GM12878 (cell line): ENCODE results near the gene EHBP1.

ENCODE experiments used
- CBX5 ChIP-seq: sonication (generic); IDR thresholded peaks from 2 replicates; pipeline ENCODE4 v1.6.1; 2016; ENCODE audit warnings: low read depth, moderate library complexity, mild to moderate bottlenecking, inconsistent platforms
- CEBPB ChIP-seq, 2 experiments: fragments of 150-350 bp in 1 of 2; IDR thresholded peaks; 2 replicates each; pipeline ENCODE4 v1.6.1; 2012 to 2014; ENCODE audit warnings: low read depth in 2 of 2, low read length in 2 of 2, borderline replicate concordance in 1 of 2, inconsistent platforms in 1 of 2
- CHD4 ChIP-seq: fragments of 200-600 bp; sonication (generic); IDR thresholded peaks from 2 replicates; pipeline ENCODE4 v1.6.1; 2016; ENCODE audit warnings: mild to moderate bottlenecking
- NFIC ChIP-seq: IDR thresholded peaks from 2 replicates; pipeline ENCODE4 v1.6.1; 2012; ENCODE audit warnings: low read depth, mild to moderate bottlenecking, inconsistent platforms, low read length, moderate library complexity
- SUZ12 ChIP-seq: fragments of 200-600 bp; sonication (generic); IDR thresholded peaks from one replicate; pipeline ENCODE4 v1.6.1; 2018; ENCODE audit warnings: antibody characterized with exemption, mild to moderate bottlenecking; ENCODE audit not compliant: unreplicated experiment
- TAF1 ChIP-seq: IDR thresholded peaks from 2 replicates; pipeline ENCODE4 v1.6.1; 2011; ENCODE audit warnings: mild to moderate bottlenecking, low read depth, low read length, borderline replicate concordance
- TF ChIP-seq, protein P1 (sequence below): fragments of 450-650 bp; IDR thresholded peaks from 2 replicates; pipeline ENCODE4 v1.6.1; 2017; ENCODE audit warnings: low read depth, mild to moderate bottlenecking, moderate library complexity
- TF ChIP-seq, protein P2 (sequence below): fragments of 450-650 bp; IDR thresholded peaks from 2 replicates; pipeline ENCODE4 v1.6.1; 2018; ENCODE audit warnings: mild to moderate bottlenecking, low read depth, moderate library complexity; ENCODE audit not compliant: partially characterized antibody
- TF ChIP-seq, protein P3 (sequence below), 3 experiments: IDR thresholded peaks in 2 of 3; conservative IDR thresholded peaks in 1 of 3; 2 replicates each; pipeline ENCODE4 v1.5.1; 2011; ENCODE audit warnings: low read depth in 3 of 3, low read length in 3 of 3, mild to moderate bottlenecking in 3 of 3, control low read depth in 2 of 3, moderate library complexity in 2 of 3, inconsistent platforms in 1 of 3, mixed read lengths in 1 of 3; ENCODE audit not compliant: control insufficient read depth in 2 of 3, insufficient read depth in 1 of 3; ENCODE audit errors: extremely low read depth in 1 of 3
- TF ChIP-seq, protein P4 (sequence below): IDR thresholded peaks from 2 replicates; pipeline ENCODE4 v1.6.1; 2012; ENCODE audit warnings: mild to moderate bottlenecking, low read depth, low read length

DNA sequence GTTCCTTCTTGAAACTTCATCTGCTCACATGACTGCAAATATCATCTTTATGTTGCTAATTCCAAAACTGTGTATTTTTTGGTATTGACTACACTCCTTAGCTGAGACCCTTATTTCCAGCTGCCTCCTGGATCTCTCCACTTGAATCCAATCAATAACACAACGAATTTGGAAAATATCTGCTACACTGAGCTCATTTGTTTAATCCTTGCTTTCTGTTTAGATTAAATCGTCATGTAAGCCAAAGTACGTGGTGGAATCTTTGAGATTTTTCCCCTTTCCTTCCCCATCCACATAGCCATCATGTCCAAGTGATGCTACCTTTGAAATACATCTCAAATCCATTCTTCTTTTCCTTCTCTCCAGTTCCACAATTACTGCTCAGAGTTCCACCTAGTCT, 360.8 kb downstream of the EHBP1 start:
- TF ChIP-seq, protein P1, sequence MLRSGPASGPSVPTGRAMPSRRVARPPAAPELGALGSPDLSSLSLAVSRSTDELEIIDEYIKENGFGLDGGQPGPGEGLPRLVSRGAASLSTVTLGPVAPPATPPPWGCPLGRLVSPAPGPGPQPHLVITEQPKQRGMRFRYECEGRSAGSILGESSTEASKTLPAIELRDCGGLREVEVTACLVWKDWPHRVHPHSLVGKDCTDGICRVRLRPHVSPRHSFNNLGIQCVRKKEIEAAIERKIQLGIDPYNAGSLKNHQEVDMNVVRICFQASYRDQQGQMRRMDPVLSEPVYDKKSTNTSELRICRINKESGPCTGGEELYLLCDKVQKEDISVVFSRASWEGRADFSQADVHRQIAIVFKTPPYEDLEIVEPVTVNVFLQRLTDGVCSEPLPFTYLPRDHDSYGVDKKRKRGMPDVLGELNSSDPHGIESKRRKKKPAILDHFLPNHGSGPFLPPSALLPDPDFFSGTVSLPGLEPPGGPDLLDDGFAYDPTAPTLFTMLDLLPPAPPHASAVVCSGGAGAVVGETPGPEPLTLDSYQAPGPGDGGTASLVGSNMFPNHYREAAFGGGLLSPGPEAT: no peak
- TF ChIP-seq NFIC: no peak
- TF ChIP-seq, protein P2, sequence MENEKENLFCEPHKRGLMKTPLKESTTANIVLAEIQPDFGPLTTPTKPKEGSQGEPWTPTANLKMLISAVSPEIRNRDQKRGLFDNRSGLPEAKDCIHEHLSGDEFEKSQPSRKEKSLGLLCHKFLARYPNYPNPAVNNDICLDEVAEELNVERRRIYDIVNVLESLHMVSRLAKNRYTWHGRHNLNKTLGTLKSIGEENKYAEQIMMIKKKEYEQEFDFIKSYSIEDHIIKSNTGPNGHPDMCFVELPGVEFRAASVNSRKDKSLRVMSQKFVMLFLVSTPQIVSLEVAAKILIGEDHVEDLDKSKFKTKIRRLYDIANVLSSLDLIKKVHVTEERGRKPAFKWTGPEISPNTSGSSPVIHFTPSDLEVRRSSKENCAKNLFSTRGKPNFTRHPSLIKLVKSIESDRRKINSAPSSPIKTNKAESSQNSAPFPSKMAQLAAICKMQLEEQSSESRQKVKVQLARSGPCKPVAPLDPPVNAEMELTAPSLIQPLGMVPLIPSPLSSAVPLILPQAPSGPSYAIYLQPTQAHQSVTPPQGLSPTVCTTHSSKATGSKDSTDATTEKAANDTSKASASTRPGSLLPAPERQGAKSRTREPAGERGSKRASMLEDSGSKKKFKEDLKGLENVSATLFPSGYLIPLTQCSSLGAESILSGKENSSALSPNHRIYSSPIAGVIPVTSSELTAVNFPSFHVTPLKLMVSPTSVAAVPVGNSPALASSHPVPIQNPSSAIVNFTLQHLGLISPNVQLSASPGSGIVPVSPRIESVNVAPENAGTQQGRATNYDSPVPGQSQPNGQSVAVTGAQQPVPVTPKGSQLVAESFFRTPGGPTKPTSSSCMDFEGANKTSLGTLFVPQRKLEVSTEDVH: no peak
- TF ChIP-seq CHD4: no peak
- no peak for TF ChIP-seq SUZ12
- TF ChIP-seq TAF1: no peak
- TF ChIP-seq, protein P3, sequence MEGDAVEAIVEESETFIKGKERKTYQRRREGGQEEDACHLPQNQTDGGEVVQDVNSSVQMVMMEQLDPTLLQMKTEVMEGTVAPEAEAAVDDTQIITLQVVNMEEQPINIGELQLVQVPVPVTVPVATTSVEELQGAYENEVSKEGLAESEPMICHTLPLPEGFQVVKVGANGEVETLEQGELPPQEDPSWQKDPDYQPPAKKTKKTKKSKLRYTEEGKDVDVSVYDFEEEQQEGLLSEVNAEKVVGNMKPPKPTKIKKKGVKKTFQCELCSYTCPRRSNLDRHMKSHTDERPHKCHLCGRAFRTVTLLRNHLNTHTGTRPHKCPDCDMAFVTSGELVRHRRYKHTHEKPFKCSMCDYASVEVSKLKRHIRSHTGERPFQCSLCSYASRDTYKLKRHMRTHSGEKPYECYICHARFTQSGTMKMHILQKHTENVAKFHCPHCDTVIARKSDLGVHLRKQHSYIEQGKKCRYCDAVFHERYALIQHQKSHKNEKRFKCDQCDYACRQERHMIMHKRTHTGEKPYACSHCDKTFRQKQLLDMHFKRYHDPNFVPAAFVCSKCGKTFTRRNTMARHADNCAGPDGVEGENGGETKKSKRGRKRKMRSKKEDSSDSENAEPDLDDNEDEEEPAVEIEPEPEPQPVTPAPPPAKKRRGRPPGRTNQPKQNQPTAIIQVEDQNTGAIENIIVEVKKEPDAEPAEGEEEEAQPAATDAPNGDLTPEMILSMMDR (IDR thresholded peaks at IDR 0.05 in 2 of 3, conservative IDR thresholded peaks at IDR 0.05 in 1 of 3; ENCODE audit: control insufficient read depth in 2 of 3, extremely low read depth in 1 of 3, insufficient read depth in 1 of 3, low read depth in 3 of 3, low read length in 3 of 3): no peak
- TF ChIP-seq, protein P4, sequence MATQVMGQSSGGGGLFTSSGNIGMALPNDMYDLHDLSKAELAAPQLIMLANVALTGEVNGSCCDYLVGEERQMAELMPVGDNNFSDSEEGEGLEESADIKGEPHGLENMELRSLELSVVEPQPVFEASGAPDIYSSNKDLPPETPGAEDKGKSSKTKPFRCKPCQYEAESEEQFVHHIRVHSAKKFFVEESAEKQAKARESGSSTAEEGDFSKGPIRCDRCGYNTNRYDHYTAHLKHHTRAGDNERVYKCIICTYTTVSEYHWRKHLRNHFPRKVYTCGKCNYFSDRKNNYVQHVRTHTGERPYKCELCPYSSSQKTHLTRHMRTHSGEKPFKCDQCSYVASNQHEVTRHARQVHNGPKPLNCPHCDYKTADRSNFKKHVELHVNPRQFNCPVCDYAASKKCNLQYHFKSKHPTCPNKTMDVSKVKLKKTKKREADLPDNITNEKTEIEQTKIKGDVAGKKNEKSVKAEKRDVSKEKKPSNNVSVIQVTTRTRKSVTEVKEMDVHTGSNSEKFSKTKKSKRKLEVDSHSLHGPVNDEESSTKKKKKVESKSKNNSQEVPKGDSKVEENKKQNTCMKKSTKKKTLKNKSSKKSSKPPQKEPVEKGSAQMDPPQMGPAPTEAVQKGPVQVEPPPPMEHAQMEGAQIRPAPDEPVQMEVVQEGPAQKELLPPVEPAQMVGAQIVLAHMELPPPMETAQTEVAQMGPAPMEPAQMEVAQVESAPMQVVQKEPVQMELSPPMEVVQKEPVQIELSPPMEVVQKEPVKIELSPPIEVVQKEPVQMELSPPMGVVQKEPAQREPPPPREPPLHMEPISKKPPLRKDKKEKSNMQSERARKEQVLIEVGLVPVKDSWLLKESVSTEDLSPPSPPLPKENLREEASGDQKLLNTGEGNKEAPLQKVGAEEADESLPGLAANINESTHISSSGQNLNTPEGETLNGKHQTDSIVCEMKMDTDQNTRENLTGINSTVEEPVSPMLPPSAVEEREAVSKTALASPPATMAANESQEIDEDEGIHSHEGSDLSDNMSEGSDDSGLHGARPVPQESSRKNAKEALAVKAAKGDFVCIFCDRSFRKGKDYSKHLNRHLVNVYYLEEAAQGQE: no peak
- TF ChIP-seq CBX5: no peak
- TF ChIP-seq CEBPB (IDR thresholded peaks at IDR 0.05; ENCODE audit: borderline replicate concordance in 1 of 2, low read depth in 2 of 2, low read length in 2 of 2): no peak
